RWPE1 (cell line): ENCODE data around the gene RIPPLY1.

Source experiments
- CTCF ChIA-PET: fragments of 350-600 bp; sonication (Branson Sonifier 250); formaldehyde crosslinking; extraction: SDS; loops from one replicate; lab custom pipeline; 2021; lab: Yijun Ruan, JAX
- POLR2A ChIA-PET: fragments of 400-600 bp; formaldehyde crosslinking; extraction: SDS; loops from one replicate; lab custom pipeline; 2020; ENCODE audit warnings: antibody characterized with exemption; ENCODE audit not compliant: low non-redundant PET; lab: Yijun Ruan, JAX
- DNase-seq: peaks from one replicate; pipeline ENCODE4 v3.0.0; 2012; ENCODE audit warnings: low spot score
- H3K27ac ChIP-seq: fragments of 450-650 bp; 2 replicates; pipeline ENCODE4 v1.5.1; 2017
- CTCF ChIP-seq: fragments of 450-650 bp; conservative IDR thresholded peaks from 2 replicates; pipeline ENCODE4 v1.5.1; 2017; ENCODE audit warnings: low read depth, mild to moderate bottlenecking

Gene RIPPLY1

GRCh38 chrX:106903291-106903824, at the start of gene RIPPLY1:
RIPPLY1 (minus strand) TSS chrX:106903341; CDS start chrX:106903287, 54 bp downstream.
- ChIA-PET CTCF (no interaction called here), POLR2A (no interaction called here)
- no peak for TF ChIP-seq CTCF
- no peak for DNase-seq
- H3K27ac ChIP-seq: no peak within 1 kb of the TSS

- no peak for DNase-seq
- CTCF ChIA-PET: interaction anchor here (0.8 kb wide), 1 partner anchor 11 kb away, joined by 3 read pairs; no protein-coding TSS in a partner anchor
- POLR2A ChIA-PET: no interaction called here
- no peak for TF ChIP-seq CTCF
- no peak overlapping the region for H3K27ac ChIP-seq
Observed at GRCh38 chrX:106952538-106952937, 49.4 kb upstream of the RIPPLY1 start.

GRCh38 chrX:106952089-106952488, 48.9 kb upstream of the RIPPLY1 start:
- no peak for TF ChIP-seq CTCF
- CTCF ChIA-PET: interaction anchor here (0.8 kb wide), 1 partner anchor 10 kb away, joined by 3 read pairs; no protein-coding TSS in a partner anchor
- no peak overlapping the region for H3K27ac ChIP-seq
- no peak for DNase-seq
- POLR2A ChIA-PET: no interaction called here

GRCh38 chrX:106951230-106951629, 48.1 kb upstream of the RIPPLY1 start:
- ChIA-PET POLR2A (no interaction called here), CTCF (no interaction called here)
- DNase-seq: no peak
- H3K27ac ChIP-seq: no peak overlapping the region
- TF ChIP-seq CTCF: no peak

GRCh38 chrX:106950381-106950780, 47.2 kb upstream of the RIPPLY1 start:
- no peak overlapping the region for H3K27ac ChIP-seq
- no peak for DNase-seq
- CTCF ChIA-PET: interaction anchor here (0.6 kb wide), 1 partner anchor 52 kb away, joined by 4 read pairs; no protein-coding TSS in a partner anchor
- no peak for TF ChIP-seq CTCF
- POLR2A ChIA-PET: no interaction called here

- DNase-seq: no peak
- POLR2A ChIA-PET: no interaction called here
- no peak for TF ChIP-seq CTCF
- CTCF ChIA-PET: no interaction called here
- H3K27ac ChIP-seq: no peak overlapping the region
Observed at GRCh38 chrX:106949366-106949765, 46.2 kb upstream of the RIPPLY1 start.
